DOHH2 (cell line): Measurements from ENCODE around the gene CDH12.

Source experiments
- H3F3A ChIP-seq: fragments of 200-600 bp; sonication (generic), shearing (Covaris generic); 2 replicates; pipeline ENCODE4 v1.6.0; 2016; ENCODE audit warnings: antibody characterized with exemption, mild to moderate bottlenecking; ENCODE audit not compliant: control insufficient read depth, insufficient read depth
- H3K27ac ChIP-seq: fragments of 200-600 bp; sonication (generic); 2 replicates; pipeline ENCODE4 v1.5.1; 2014; ENCODE audit warnings: low read depth, mild to moderate bottlenecking, low read length, moderate library complexity
- H3K27me3 ChIP-seq: fragments of 200-600 bp; sonication (generic); 2 replicates; pipeline ENCODE4 v1.6.1; 2014; ENCODE audit warnings: mild to moderate bottlenecking, low read length, mixed read lengths; ENCODE audit not compliant: control insufficient read depth
- H3K36me3 ChIP-seq: fragments of 200-600 bp; sonication (generic); 2 replicates; pipeline ENCODE4 v1.6.1; 2014; ENCODE audit warnings: mild to moderate bottlenecking, low read length, moderate library complexity, mixed read lengths; ENCODE audit not compliant: control insufficient read depth
- H3K4me1 ChIP-seq: fragments of 200-600 bp; sonication (generic); 2 replicates; pipeline ENCODE4 v1.6.1; 2014; ENCODE audit warnings: mild to moderate bottlenecking, low read length, mixed read lengths; ENCODE audit not compliant: control insufficient read depth
- H3K4me2 ChIP-seq: fragments of 200-600 bp; sonication (generic); 2 replicates; pipeline ENCODE4 v1.6.0; 2014; ENCODE audit warnings: mild to moderate bottlenecking, low read length, moderate library complexity
- H3K4me3 ChIP-seq: fragments of 200-600 bp; sonication (generic); 2 replicates; pipeline ENCODE4 v1.5.1; 2014; ENCODE audit warnings: mild to moderate bottlenecking, low read length, mixed read lengths
- H3K79me2 ChIP-seq: fragments of 200-600 bp; sonication (generic); 2 replicates; pipeline ENCODE4 v1.6.1; 2014; ENCODE audit warnings: mild to moderate bottlenecking, low read length, mixed read lengths; ENCODE audit not compliant: control insufficient read depth
- H3K9me2 ChIP-seq: fragments of 200-600 bp; sonication (generic); replicated peaks from 2 replicates; pipeline ENCODE4 v1.6.1; 2014; ENCODE audit warnings: mild to moderate bottlenecking, low read length, mixed read lengths; ENCODE audit not compliant: control insufficient read depth
- H3K9me3 ChIP-seq: fragments of 200-600 bp; sonication (generic); 2 replicates; pipeline ENCODE4 v1.6.1; 2014; ENCODE audit warnings: antibody characterized with exemption, low read length, mixed read lengths; ENCODE audit not compliant: control insufficient read depth, insufficient read depth
- H4K20me1 ChIP-seq: fragments of 200-600 bp; sonication (generic); 2 replicates; pipeline ENCODE4 v1.6.0; 2014; ENCODE audit warnings: low read depth, mild to moderate bottlenecking, antibody characterized with exemption, low read length, moderate library complexity; ENCODE audit not compliant: control insufficient read depth, insufficient read depth
- EZH2phosphoT487 ChIP-seq: fragments of 200-600 bp; sonication (generic); IDR thresholded peaks from 2 replicates; pipeline ENCODE4 v1.6.1; 2017; ENCODE audit warnings: borderline replicate concordance, mild to moderate bottlenecking, antibody characterized with exemption, low read length, moderate library complexity, mixed read lengths
- TF ChIP-seq, protein P1 (sequence below): fragments of 200-600 bp; sonication (generic); IDR thresholded peaks from one replicate; pipeline ENCODE4 v1.5.1; 2014; ENCODE audit warnings: antibody characterized with exemption, mild to moderate bottlenecking, low read depth, low read length; ENCODE audit not compliant: poor library complexity, severe bottlenecking

Gene CDH12

DNA sequence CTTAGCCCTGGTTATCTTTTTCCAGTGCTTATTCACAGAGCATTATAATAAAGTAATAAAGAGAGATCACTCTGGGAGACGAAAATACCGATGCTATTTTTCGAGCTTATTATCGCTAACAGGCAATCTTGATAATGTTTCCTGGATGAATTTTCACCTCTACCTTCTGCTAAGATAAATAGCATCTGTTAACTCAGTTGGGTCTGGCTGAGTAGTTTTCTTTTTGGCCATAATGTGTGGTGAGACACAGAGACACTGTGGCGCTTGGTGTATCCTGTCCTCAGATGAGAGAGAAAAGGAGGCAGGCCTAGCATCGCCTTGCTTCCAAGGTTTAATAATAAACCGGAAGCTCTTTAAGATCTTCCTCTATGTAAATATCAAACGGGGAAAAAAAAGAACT, 46.2 kb upstream of the CDH12 start:
- H3K9me2 ChIP-seq: no peaks in the 10 kb centered on the region
- H3K27ac ChIP-seq: no peak overlapping the region
- H3F3A ChIP-seq: no peaks in the 10 kb centered on the region
- no peaks in the 10 kb centered on the region for H3K36me3 ChIP-seq
- H3K79me2 ChIP-seq: no peaks in the 10 kb centered on the region
- H3K4me3 ChIP-seq: no peak overlapping the region
- no peaks in the 10 kb centered on the region for H4K20me1 ChIP-seq
- no peaks in the 10 kb centered on the region for H3K27me3 ChIP-seq
- no peak overlapping the region for H3K4me2 ChIP-seq
- peaks cover 8% of the 10 kb centered on the region; the same call in 1 of the 2 replicates for H3K9me3 ChIP-seq
- TF ChIP-seq, protein P1, sequence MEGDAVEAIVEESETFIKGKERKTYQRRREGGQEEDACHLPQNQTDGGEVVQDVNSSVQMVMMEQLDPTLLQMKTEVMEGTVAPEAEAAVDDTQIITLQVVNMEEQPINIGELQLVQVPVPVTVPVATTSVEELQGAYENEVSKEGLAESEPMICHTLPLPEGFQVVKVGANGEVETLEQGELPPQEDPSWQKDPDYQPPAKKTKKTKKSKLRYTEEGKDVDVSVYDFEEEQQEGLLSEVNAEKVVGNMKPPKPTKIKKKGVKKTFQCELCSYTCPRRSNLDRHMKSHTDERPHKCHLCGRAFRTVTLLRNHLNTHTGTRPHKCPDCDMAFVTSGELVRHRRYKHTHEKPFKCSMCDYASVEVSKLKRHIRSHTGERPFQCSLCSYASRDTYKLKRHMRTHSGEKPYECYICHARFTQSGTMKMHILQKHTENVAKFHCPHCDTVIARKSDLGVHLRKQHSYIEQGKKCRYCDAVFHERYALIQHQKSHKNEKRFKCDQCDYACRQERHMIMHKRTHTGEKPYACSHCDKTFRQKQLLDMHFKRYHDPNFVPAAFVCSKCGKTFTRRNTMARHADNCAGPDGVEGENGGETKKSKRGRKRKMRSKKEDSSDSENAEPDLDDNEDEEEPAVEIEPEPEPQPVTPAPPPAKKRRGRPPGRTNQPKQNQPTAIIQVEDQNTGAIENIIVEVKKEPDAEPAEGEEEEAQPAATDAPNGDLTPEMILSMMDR: no peak
- TF ChIP-seq EZH2phosphoT487: no peak
- no peaks in the 10 kb centered on the region for H3K4me1 ChIP-seq

DNA sequence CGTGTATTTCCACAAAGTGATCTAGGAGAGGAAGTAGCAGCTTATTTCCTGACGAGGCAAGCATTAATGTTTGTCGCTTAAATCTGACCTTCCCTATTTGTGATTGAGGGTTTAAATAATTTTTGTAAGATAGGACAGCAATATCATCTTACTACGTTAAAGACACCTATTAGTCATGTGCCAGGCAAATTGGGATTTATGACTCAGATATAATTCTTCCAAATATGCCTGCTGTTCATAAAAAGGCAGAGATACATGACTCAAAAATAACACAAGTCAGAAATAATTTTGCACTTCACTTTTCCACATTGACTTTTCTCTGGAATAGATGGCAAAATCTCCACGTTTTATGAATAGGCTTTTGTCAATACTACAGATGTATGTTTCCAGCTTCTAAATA, 43.0 kb upstream of the CDH12 start:
- no peaks in the 10 kb centered on the region for H3F3A ChIP-seq
- no peaks in the 10 kb centered on the region for H3K36me3 ChIP-seq
- H3K4me2 ChIP-seq: no peak overlapping the region
- no peaks in the 10 kb centered on the region for H3K27me3 ChIP-seq
- no peaks in the 10 kb centered on the region for H3K79me2 ChIP-seq
- no peak overlapping the region for H3K4me3 ChIP-seq
- no peaks in the 10 kb centered on the region for H4K20me1 ChIP-seq
- no peak overlapping the region for H3K27ac ChIP-seq
- H3K9me2 ChIP-seq: no peaks in the 10 kb centered on the region
- peaks cover 6% of the 10 kb centered on the region; the same call in 1 of the 2 replicates for H3K9me3 ChIP-seq
- no peaks in the 10 kb centered on the region for H3K4me1 ChIP-seq
- no peak for TF ChIP-seq EZH2phosphoT487
- TF ChIP-seq, protein P1: no peak

DNA sequence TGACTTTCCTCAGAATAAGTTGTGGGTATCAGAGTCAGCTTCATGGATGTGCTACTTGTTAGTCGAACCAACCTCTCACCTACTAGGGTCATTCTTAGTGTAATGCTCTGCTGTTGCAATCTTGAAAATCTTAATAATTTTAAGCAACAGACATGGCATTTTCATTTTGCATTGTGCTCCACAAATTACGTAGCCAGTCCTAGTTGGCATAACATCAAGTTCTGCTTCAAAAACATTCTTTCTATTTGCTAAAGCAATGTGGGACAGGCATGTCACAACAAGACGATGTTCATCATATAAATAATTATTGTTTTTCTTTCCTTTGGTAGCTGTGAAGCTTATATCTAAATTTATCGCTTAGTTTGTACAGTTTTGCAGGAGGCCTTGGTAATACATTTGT, 39.3 kb upstream of the CDH12 start:
- Histone ChIP-seq H3K79me2 (no peaks in the 10 kb centered on the region), H3K4me2 (no peak overlapping the region), H4K20me1 (no peaks in the 10 kb centered on the region), H3K4me3 (no peak overlapping the region), H3K27ac (no peak overlapping the region), H3K36me3 (no peaks in the 10 kb centered on the region), H3F3A (no peaks in the 10 kb centered on the region), H3K9me3 (no peaks in the 10 kb centered on the region), H3K27me3 (no peaks in the 10 kb centered on the region), H3K9me2 (no peaks in the 10 kb centered on the region), H3K4me1 (no peaks in the 10 kb centered on the region)
- TF ChIP-seq, protein P1: no peak
- no peak for TF ChIP-seq EZH2phosphoT487

DNA sequence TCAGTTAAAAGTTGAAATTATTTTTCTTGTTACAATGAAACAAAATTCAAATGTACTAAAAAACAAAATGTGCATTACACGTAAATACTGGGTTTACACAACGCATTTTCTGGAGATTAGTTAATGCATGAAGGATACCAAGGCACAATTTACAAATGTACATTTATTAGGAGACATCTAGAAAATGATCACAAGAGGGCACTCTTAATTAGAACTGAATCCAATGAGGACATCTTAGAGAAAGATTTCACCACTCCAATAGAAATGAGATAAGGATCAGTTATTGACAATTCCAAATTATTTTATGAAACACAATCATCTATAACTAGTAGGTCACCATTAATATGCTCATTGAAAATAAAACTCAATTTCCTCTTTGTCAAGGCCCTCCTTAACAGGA, 36.6 kb upstream of the CDH12 start:
- no peaks in the 10 kb centered on the region for H4K20me1 ChIP-seq
- TF ChIP-seq, protein P1: peak; percentile 32
- no peak for TF ChIP-seq EZH2phosphoT487
- H3K79me2 ChIP-seq: no peaks in the 10 kb centered on the region
- H3K9me3 ChIP-seq: no peaks in the 10 kb centered on the region
- no peaks in the 10 kb centered on the region for H3K9me2 ChIP-seq
- H3F3A ChIP-seq: no peaks in the 10 kb centered on the region
- no peak overlapping the region for H3K27ac ChIP-seq
- H3K36me3 ChIP-seq: no peaks in the 10 kb centered on the region
- H3K4me3 ChIP-seq: no peak overlapping the region
- H3K27me3 ChIP-seq: no peaks in the 10 kb centered on the region
- H3K4me1 ChIP-seq: no peaks in the 10 kb centered on the region
- H3K4me2 ChIP-seq: no peak overlapping the region
